DMS53 (cell line): ENCODE measurements around the gene SOWAHA.

Source experiments
- DNase-seq: peaks from one replicate; lab custom pipeline; 2025; lab: John Stamatoyannopoulos, UW

The SOWAHA gene

GRCh38 chr5:132808448-132808847 lies 4.7 kb upstream of the SOWAHA start:
- DNase-seq, result no peak

GRCh38 chr5:132808866-132809265 lies 4.2 kb upstream of the SOWAHA start:
- no peak for DNase-seq

GRCh38 chr5:132810605-132811004 lies 2.5 kb upstream of the SOWAHA start:
- DNase-seq, result no peak

GRCh38 chr5:132812123-132812765 lies 858 bp upstream of the SOWAHA start:
- DNase-seq, result no peak

GRCh38 chr5:132813599-132814502 lies 749 bp downstream of the SOWAHA start:
- peak; percentile 74 for DNase-seq

DNA sequence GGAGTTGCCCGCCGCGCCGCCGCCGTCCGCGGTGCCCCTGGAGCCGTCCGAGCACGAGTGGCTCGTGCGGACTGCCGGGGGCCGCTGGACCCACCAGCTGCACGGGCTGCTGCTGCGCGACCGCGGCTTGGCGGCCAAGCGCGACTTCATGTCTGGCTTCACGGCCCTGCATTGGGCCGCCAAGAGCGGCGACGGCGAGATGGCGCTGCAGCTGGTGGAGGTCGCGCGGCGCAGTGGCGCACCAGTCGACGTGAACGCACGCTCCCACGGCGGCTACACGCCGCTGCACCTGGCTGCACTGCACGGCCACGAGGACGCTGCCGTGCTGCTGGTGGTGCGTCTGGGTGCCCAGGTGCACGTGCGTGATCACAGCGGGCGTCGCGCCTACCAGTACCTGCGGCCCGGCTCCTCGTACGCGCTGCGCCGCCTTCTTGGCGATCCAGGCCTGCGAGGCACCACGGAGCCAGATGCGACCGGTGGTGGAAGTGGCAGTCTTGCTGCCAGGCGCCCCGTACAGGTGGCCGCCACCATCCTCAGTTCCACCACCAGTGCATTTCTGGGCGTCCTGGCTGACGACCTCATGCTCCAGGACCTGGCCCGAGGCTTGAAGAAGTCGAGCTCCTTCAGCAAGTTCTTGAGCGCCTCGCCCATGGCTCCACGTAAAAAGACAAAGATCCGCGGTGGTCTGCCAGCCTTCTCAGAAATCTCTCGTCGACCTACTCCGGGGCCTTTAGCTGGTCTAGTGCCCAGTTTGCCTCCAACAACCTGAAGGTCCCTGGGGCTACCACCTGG lies 1.6 kb downstream of the SOWAHA start:
- DNase-seq, result no peak

DNA sequence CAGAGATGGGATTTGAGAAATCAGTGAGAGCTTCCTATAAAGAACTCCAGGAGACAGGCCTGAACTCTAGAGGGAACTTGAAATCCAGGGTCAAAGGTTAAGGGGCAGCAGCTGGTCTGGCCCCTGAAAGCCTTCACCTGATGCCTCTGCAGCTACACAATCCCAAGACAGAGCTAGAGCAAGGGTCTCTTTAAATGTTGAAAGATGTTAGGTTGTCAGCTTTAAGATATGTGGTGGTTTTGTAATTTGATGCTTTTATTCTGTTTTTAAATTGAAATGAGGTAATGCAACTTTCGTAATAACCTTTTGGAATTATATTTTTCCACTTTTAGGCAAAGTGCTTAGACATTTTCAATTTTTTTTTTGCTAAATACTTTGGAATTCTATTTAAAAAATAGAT lies 2.4 kb downstream of the SOWAHA start:
- DNase-seq, result no peak

DNA sequence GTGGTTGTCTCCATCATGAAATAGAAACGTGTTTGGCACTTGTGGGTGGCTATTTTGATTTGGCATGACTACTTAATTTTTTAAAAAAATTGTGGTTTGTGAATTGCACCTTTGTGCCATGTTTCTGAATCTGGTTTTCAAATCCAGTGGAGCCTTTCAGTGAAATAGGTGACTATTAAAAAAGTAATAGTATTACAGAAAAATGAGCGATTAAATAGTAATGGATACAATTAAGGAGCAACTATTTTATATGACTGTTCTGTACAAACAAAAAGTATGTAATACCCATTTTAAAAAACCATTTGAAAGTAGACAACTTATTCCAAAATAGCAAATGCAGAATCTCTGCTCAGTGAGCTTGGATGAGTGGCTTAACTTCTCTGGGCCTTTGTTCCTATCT lies 3.0 kb downstream of the SOWAHA start:
- no peak for DNase-seq

GRCh38 chr5:132816554-132816953 lies 3.5 kb downstream of the SOWAHA start:
- no peak for DNase-seq

- DNase-seq, result no peak
These were observed 3.9 kb downstream of the SOWAHA start for GRCh38 chr5:132817011-132817410.

GRCh38 chr5:132819468-132819867 lies 6.4 kb downstream of the SOWAHA start:
- no peak for DNase-seq

GRCh38 chr5:132820162-132820754 lies 7.2 kb downstream of the SOWAHA start:
- peak; percentile 96 for DNase-seq

GRCh38 chr5:132821350-132821749 lies 8.2 kb downstream of the SOWAHA start:
- DNase-seq, result no peak

DNA sequence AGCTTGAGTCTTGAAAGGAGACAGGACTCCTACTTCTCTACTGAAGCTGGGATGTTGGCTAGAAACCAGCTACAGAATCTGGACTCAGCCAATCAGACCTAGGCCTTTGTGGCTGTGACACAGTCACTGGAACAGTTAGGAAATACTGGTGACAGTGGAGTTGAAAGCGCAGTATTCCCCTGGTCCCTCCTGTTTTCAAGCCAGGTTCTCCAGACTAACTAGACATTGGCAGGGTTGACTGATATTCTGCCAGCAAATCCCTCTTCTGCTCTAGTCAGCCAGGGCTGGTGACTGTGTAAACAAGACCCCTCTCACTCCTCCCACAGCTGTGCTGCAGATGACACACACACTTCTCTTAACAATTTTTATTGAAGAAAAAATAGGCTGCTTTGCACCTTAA lies 8.7 kb downstream of the SOWAHA start:
- DNase-seq, result peak; percentile 26

DNA sequence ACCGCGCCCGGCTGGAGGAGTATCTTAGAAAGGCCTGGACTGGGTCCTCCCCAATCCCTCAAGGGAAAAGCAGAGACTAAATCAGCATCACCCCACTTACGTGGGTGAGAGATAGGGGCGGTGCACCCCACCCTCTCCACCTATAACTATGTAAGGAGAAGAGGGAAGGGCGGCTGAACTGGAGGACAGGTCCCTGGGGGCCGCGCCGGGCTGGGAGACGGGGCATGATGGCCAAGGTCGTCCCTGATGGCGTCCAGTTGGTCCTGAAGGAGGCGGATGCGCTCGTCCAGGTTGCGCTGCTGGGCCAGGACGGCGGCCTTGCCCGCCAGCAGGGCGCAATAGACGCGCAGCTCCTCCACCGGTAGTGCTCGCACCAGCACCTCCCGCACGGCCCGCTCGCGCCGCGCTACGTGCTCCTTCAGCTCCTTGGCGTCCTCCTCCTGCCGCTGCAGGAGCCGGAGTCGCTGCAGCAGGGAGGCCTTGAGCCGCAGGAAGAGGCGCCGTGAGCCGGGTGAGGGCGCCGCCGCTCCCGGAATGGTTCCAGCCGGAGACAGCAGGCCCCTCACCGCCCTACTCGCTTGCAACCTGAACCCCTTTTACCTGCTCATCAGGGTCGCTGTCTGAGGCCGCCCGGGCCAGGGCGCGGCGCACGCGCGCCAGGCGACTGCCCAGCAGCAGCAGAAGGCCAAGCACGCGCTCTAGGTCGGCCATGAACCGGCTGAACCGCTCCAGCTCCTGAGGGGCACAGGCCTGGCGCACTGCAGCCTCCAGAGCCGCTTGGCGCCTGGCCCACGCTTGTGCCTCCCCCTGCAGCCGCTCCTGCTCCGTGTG lies 9.8 kb downstream of the SOWAHA start:
- peak; percentile 84 for DNase-seq

- no peak for DNase-seq
These were observed 10.5 kb downstream of the SOWAHA start for GRCh38 chr5:132823481-132824050.

DNA sequence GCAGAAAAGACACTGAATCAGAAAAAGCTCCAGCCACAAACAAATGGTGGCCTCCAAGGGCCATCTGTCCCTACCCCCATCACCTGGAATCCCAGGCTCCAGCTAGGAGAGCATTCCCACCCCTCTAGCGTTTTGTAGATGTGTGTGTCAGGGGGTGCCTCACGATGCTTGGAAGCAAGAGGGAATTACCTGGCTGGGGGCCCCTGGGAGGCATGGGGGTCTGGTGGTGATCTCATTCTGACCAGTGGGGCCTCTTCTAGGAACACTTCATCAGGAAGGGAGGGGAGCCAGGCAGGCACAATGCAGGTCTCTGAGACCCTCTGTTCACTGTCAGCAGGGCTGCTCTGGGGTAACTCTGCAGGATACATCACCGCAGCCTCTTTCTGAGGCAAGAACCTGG lies 11.3 kb downstream of the SOWAHA start:
- no peak for DNase-seq

DNA sequence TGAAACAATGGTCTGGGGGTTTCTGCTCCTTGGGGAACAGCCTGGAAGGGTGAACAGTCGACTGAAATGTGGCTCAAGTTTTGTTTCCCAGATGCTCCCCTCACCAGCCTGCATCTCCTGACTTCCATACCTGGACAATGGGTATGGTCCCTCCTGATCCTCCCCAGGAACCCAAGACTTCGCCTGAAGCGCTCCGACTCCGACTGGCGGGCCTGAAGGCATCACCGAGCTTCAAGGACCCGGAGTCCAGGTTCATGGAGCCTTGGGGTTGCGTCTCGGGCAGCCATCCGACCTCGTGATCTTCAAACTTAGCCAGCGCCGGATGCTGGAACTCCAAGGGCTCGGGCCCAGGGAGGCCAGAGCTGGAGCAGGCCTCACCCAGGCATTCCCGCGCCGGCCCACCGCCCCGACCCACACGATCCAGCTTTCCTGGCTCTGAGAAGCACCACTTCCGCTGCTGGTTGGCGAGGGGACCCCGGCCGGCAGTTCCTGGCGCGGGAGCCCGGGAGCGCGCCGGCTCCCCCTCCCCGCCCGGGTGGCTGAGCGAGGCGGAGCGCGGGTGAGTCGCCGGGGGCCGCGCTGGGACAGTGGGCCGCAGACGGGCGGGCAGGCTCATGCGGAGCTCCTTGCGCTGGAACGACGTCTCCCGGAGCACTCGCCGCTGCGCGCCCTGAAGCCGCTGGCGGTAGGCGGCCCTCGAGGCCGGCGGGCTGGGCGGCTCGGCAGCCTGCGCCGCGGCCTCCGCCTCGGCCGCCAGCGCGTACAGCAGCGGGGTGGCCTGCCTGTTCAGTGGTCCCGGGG lies 12.1 kb downstream of the SOWAHA start:
- no peak for DNase-seq

DNA sequence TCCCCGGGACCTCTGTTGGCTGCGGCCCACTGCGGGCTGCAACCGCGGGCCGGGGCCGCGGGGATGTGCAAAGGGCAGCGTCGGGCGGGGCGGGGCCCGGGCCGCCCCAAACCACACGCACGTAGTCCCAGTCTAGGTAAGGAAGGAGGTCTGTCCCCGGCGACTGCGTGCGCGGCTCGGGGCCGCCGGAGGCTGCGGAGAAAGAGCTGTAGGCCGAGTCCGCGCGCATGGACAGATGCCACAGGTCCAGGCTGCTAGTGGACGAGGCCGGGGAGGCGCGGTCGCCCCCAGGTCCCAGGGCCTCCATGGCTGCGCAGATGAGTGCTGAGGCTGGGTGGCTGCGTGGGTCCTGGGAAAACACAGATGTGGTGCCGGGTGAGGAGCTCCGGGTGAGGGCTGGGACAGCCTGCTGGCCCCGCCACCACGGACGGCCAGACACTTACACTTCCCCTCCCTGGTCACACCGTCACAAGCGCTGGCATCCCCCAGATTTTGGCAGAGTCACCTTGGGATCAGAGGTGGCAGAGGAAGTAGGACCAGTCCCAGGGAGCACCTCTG lies 12.8 kb downstream of the SOWAHA start:
- DNase-seq, result no peak
